GM12878 (cell line): ENCODE measurements around the gene CEP131. TPM values are rescaled to one million over a fixed set of nuclear protein-coding genes. Genes with fewer than 3 reads are reported as not detected.

Experiments used
- ATAC-seq: fragments of 200-7000 bp; cut with Tn5 transposase; 3 replicates; pipeline ENCODE4 v1.9.1; 2020; ENCODE audit warnings: mild to moderate bottlenecking, moderate library complexity
- BruUV-seq: library from RNA; stranded (reverse); fragments of 400-500 nt; replicated peaks from 2 replicates; lab custom pipeline; 2021; lab: Mats Ljungman, UMichigan
- CTCF ChIA-PET: fragments of 300-600 bp; sonication (Branson Sonifier 250); formaldehyde crosslinking; extraction: SDS; loops from one replicate; lab custom pipeline; 2021; ENCODE audit warnings: inconsistent platforms; lab: Yijun Ruan, JAX
- POLR2A ChIA-PET: fragments of 350-600 bp; formaldehyde crosslinking; extraction: SDS; loops from one replicate; lab custom pipeline; 2021; ENCODE audit warnings: inconsistent platforms; lab: Charles Lee
- RAD21 ChIA-PET: fragments of 300-600 bp; sonication (Branson Sonifier 250); formaldehyde crosslinking; loops from one replicate; lab custom pipeline; 2023; ENCODE audit warnings: antibody characterized with exemption; ENCODE audit not compliant: unreplicated experiment; lab: Charles Lee
- SMC1A ChIA-PET: fragments of 300-600 bp; sonication (Branson Sonifier 250); formaldehyde crosslinking; loops from one replicate; lab custom pipeline; 2023; ENCODE audit not compliant: unreplicated experiment, uncharacterized antibody; lab: Charles Lee
- DNase-seq: peaks from one replicate; pipeline ENCODE4 v3.0.0-alpha.2; 2011; ENCODE audit warnings: low read depth, low spot score
- FAIRE-seq: peaks from 3 replicates; lab custom pipeline; 2011; peaks lifted over from hg19 to GRCh38; lab: Jason Lieb, UNC
- H2AFZ ChIP-seq: 2 replicates; pipeline ENCODE4 v1.6.0; 2011; ENCODE audit warnings: low read depth, low read length, control low read depth; ENCODE audit not compliant: control insufficient read depth
- H3K27ac ChIP-seq: 2 replicates; pipeline ENCODE4 v1.5.1; 2011; ENCODE audit warnings: control low read depth; ENCODE audit not compliant: control insufficient read depth, insufficient read depth
- H3K27me3 ChIP-seq, 2 experiments: replicated peaks in 1 of 2; 2 replicates each; pipeline versions ENCODE4 v1.6.0 to v1.6.1; 2011; ENCODE audit warnings: low read length in 1 of 2; ENCODE audit not compliant: control insufficient read depth in 2 of 2, insufficient read depth in 2 of 2
- H3K36me3 ChIP-seq, 2 experiments: 2 replicates each; pipeline ENCODE4 v1.5.1; 2011; ENCODE audit warnings: low read length in 1 of 2; ENCODE audit not compliant: control insufficient read depth in 2 of 2, insufficient read depth in 2 of 2
- H3K4me1 ChIP-seq: 2 replicates; pipeline ENCODE4 v1.6.1; 2011; ENCODE audit warnings: mild to moderate bottlenecking, low read length, moderate library complexity, mixed read lengths; ENCODE audit not compliant: control insufficient read depth, insufficient read depth
- H3K4me2 ChIP-seq: 2 replicates; pipeline ENCODE4 v1.6.0; 2011; ENCODE audit warnings: control low read depth; ENCODE audit not compliant: control insufficient read depth, insufficient read depth
- H3K4me3 ChIP-seq: fragments of 200-600 bp; sonication (generic); 2 replicates; pipeline ENCODE4 v1.5.1; 2016
- H3K79me2 ChIP-seq: 2 replicates; pipeline ENCODE4 v1.6.0; 2011; ENCODE audit warnings: low read length; ENCODE audit not compliant: control insufficient read depth, insufficient read depth
- H3K9ac ChIP-seq: 2 replicates; pipeline ENCODE4 v1.8.0; 2011; ENCODE audit warnings: low read length, control low read depth, mixed read lengths; ENCODE audit not compliant: control insufficient read depth, insufficient read depth
- H3K9me3 ChIP-seq: replicated peaks from 3 replicates; pipeline ENCODE4 v1.5.1; 2011; ENCODE audit warnings: mild to moderate bottlenecking, low read length; ENCODE audit not compliant: control insufficient read depth, insufficient read depth
- H4K20me1 ChIP-seq: 2 replicates; pipeline ENCODE4 v1.6.0; 2011; ENCODE audit not compliant: control insufficient read depth, insufficient read depth
- EGR1 ChIP-seq, 2 experiments: IDR thresholded peaks; 1 replicate in 1 of 2; 2 replicates in 1 of 2; pipeline ENCODE4 v1.6.1; 2011 to 2012; ENCODE audit warnings: low read depth in 2 of 2, low read length in 2 of 2, borderline replicate concordance in 1 of 2, mild to moderate bottlenecking in 1 of 2, moderate library complexity in 1 of 2
- EP300 ChIP-seq, 2 experiments: fragments of 150-350 bp in 1 of 2; IDR thresholded peaks; 2 replicates each; pipeline ENCODE4 v1.6.1; 2011 to 2012; ENCODE audit warnings: low read depth in 2 of 2, low read length in 2 of 2, borderline replicate concordance in 1 of 2, improper control_type of control experiment in 1 of 2, inconsistent platforms in 1 of 2; ENCODE audit not compliant: control insufficient read depth in 1 of 2
- FOXM1 ChIP-seq: IDR thresholded peaks from 2 replicates; pipeline ENCODE4 v1.6.1; 2012; ENCODE audit warnings: low read depth, mild to moderate bottlenecking, inconsistent platforms, low read length, moderate library complexity
- MYC ChIP-seq: IDR thresholded peaks from 2 replicates; pipeline ENCODE4 v1.6.1; 2011; ENCODE audit warnings: mild to moderate bottlenecking, low read length, moderate library complexity, inconsistent platforms; ENCODE audit not compliant: insufficient read depth, insufficient replicate concordance, insufficient read length, severe bottlenecking
- SIN3A ChIP-seq: IDR thresholded peaks from 2 replicates; pipeline ENCODE4 v1.6.1; 2012; ENCODE audit warnings: low read depth, low read length, improper control_type of control experiment
- WGBS: methylation state at CpG from one replicate; pipeline ENCODE4 v1.1.6; 2016; ENCODE audit warnings: low lambda C conversion rate; ENCODE audit not compliant: insufficient replicate concordance, insufficient coverage; ENCODE audit errors: missing lambda C conversion rate; 5-methylcytosine and 5-hydroxymethylcytosine counted together
- in situ Hi-C: fragments of 300-500 bp; cut with MboI; formaldehyde crosslinking; loops from 9 replicates; pipeline ENCODE4 v1.14.3; 2018; ENCODE audit warnings: mixed read lengths
- intact Hi-C: fragments of 100-400 bp; cut with micrococcal nuclease; formaldehyde crosslinking; loops from one replicate; pipeline ENCODE4 v1.14.2; 2022; ENCODE audit not compliant: unreplicated experiment
- polyA plus RNA-seq, 11 experiments: library from polyadenylated mRNA; depleted of rRNA in 4 of 11; unstranded in 6 of 11; stranded (reverse) in 5 of 11; fragments of >200 nt; fragmentation: Nextera tagmentation in 4 of 11; fragmentation: Illumina TruSeq in 1 of 11; extraction: Ambion mirVana in 4 of 11; extraction: Trizol in 1 of 11; gene quantifications; 1 replicate in 1 of 11; 2 replicates in 10 of 11; pipeline versions ENCODE4 v1.2.1 to v1.2.3, GENCODE V29; 2011 to 2016; ENCODE audit warnings: inconsistent platforms in 2 of 11, missing spikeins in 2 of 11, low read depth in 1 of 11
- total RNA-seq, 4 experiments: library from RNA; depleted of rRNA in 3 of 4; stranded (reverse); fragments of >200 nt in 3 of 4; fragmentation: Illumina TruSeq in 1 of 4; extraction: Trizol in 1 of 4; gene quantifications; 2 replicates each; pipeline versions ENCODE4 v1.2.1 to v1.2.3, GENCODE V29; 2013 to 2021
- TF ChIP-seq, protein P1 (sequence below): IDR thresholded peaks from 2 replicates; pipeline ENCODE4 v1.6.1; 2012; ENCODE audit warnings: low read depth, low read length, improper control_type of control experiment
- TF ChIP-seq, protein P2 (sequence below): fragments of 450-650 bp; IDR thresholded peaks from 2 replicates; pipeline ENCODE4 v1.6.1; 2017; ENCODE audit warnings: low read depth, mild to moderate bottlenecking, moderate library complexity
- TF ChIP-seq, protein P3 (sequence below): fragments of 150-350 bp; IDR thresholded peaks from 2 replicates; pipeline ENCODE4 v1.6.1; 2016; ENCODE audit warnings: low read depth, low read length

CEP131 gene
- total and polyA plus RNA-seq, 10 of the 15 experiments (the other 5 are each of a cell fraction or from before 2014, with no cell fraction given): 0.05 to 17.3 (median 6.7) TPM

DNA sequence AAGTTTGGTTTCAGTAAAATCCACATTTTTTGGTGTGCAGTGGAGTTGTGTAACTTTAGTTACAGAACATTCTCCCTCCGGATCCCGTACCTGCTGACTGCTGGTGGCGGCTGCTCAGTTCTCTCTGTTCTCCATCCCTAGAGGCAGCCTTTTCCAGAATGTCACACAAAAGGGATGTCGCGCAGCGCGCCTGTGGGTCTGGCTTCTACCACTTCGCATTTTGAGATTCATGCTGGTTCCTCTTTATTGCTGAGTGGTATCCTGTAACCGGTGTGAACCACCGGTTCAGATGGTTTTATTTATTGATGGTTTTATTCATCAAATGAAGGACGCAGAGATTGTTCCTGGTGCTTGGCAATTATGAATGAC is 981 bp upstream of the CEP131 start:
- RAD21 ChIA-PET: no interaction called here
- POLR2A ChIA-PET: no interaction called here
- TF ChIP-seq MYC (no peak), FOXM1 (no peak), EP300 (IDR thresholded peaks at IDR 0.05; ENCODE audit: borderline replicate concordance in 1 of 2, control insufficient read depth in 1 of 2, low read depth in 2 of 2, low read length in 2 of 2) (no peak), EGR1 (IDR thresholded peaks at IDR 0.05; ENCODE audit: borderline replicate concordance in 1 of 2, low read depth in 2 of 2, low read length in 2 of 2) (no peak), SIN3A (no peak)
- TF ChIP-seq, protein P1, sequence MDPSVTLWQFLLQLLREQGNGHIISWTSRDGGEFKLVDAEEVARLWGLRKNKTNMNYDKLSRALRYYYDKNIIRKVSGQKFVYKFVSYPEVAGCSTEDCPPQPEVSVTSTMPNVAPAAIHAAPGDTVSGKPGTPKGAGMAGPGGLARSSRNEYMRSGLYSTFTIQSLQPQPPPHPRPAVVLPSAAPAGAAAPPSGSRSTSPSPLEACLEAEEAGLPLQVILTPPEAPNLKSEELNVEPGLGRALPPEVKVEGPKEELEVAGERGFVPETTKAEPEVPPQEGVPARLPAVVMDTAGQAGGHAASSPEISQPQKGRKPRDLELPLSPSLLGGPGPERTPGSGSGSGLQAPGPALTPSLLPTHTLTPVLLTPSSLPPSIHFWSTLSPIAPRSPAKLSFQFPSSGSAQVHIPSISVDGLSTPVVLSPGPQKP: no peak
- TF ChIP-seq, protein P2, sequence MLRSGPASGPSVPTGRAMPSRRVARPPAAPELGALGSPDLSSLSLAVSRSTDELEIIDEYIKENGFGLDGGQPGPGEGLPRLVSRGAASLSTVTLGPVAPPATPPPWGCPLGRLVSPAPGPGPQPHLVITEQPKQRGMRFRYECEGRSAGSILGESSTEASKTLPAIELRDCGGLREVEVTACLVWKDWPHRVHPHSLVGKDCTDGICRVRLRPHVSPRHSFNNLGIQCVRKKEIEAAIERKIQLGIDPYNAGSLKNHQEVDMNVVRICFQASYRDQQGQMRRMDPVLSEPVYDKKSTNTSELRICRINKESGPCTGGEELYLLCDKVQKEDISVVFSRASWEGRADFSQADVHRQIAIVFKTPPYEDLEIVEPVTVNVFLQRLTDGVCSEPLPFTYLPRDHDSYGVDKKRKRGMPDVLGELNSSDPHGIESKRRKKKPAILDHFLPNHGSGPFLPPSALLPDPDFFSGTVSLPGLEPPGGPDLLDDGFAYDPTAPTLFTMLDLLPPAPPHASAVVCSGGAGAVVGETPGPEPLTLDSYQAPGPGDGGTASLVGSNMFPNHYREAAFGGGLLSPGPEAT: no peak
- TF ChIP-seq, protein P3, sequence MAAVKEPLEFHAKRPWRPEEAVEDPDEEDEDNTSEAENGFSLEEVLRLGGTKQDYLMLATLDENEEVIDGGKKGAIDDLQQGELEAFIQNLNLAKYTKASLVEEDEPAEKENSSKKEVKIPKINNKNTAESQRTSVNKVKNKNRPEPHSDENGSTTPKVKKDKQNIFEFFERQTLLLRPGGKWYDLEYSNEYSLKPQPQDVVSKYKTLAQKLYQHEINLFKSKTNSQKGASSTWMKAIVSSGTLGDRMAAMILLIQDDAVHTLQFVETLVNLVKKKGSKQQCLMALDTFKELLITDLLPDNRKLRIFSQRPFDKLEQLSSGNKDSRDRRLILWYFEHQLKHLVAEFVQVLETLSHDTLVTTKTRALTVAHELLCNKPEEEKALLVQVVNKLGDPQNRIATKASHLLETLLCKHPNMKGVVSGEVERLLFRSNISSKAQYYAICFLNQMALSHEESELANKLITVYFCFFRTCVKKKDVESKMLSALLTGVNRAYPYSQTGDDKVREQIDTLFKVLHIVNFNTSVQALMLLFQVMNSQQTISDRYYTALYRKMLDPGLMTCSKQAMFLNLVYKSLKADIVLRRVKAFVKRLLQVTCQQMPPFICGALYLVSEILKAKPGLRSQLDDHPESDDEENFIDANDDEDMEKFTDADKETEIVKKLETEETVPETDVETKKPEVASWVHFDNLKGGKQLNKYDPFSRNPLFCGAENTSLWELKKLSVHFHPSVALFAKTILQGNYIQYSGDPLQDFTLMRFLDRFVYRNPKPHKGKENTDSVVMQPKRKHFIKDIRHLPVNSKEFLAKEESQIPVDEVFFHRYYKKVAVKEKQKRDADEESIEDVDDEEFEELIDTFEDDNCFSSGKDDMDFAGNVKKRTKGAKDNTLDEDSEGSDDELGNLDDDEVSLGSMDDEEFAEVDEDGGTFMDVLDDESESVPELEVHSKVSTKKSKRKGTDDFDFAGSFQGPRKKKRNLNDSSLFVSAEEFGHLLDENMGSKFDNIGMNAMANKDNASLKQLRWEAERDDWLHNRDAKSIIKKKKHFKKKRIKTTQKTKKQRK: no peak
- 20% methylated on average over 11 of the region's 11 CpGs for WGBS
- H2AFZ ChIP-seq: peak overlapping the region; percentile 90
- BruUV-seq: no TSS peak
- in situ Hi-C loops (no loop called here), intact Hi-C loops (no loop called here)
- H3K4me1 ChIP-seq: peaks cover 20% of the 10 kb centered on the region
- SMC1A ChIA-PET: no interaction called here
- peaks cover 3% of the 10 kb centered on the region for H3K79me2 ChIP-seq
- no peaks in the 10 kb centered on the region for H3K27me3 ChIP-seq
- no peak for FAIRE-seq
- no peaks in the 10 kb centered on the region for H3K9me3 ChIP-seq
- H3K9ac ChIP-seq: peak overlapping the region; percentile 43
- no peak for DNase-seq
- CTCF ChIA-PET: no interaction called here
- no peak for ATAC-seq
- no peak overlapping the region for H3K4me3 ChIP-seq
- H4K20me1 ChIP-seq: no peaks in the 10 kb centered on the region
- H3K36me3 ChIP-seq: no peaks in the 10 kb centered on the region; a peak in 1 of 4 replicates
- H3K27ac ChIP-seq: no peak overlapping the region
- H3K4me2 ChIP-seq: peak overlapping the region; percentile 89; the same call in 1 of the 2 replicates
